Left kidney (tissue), 2 donors: ENCODE results near the gene RNF144B. TPM values are rescaled to one million over a fixed set of nuclear protein-coding genes. Genes with fewer than 3 reads are reported as not detected.
"Not testable (repeated sequence)": the region's sequence is repeated elsewhere in the genome, so short reads cannot be mapped to it uniquely, and the experiment has no call there.

Experiments
- DNase-seq: peaks from one replicate; pipeline ENCODE4 v3.0.0-alpha.2; 2013
- polyA plus RNA-seq: library from polyadenylated mRNA; unstranded; fragments of 120-200 nt; gene quantifications from one replicate; pipeline ENCODE4 v1.2.1, GENCODE V29; 2013; ENCODE audit not compliant: insufficient read length

RNF144B gene
- polyA plus RNA-seq, 1 donor, result 20.5 TPM

- DNase-seq, result no peak
These were observed 18.7 kb upstream of the RNF144B start for GRCh38 chr6:18368277-18369105.

DNA sequence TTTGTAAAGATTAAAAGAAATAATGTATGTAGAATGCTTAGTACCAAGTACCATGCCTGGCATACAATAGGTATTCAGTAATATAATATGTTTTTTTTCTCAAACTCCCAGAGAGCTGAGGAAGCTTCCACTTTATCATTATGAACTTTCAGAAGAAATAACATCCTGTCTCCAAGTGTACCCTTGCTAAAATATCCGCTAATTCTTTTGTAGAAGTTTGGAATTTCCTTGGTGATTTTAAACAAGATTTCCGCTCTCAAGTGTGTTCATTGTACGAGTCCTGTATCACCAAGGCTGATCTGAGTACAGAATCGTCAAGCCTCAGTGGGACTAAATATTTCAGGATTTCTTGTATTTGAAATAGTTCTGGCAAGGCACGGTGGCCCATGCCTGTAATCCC lies 16.1 kb upstream of the RNF144B start:
- no peak for DNase-seq

DNA sequence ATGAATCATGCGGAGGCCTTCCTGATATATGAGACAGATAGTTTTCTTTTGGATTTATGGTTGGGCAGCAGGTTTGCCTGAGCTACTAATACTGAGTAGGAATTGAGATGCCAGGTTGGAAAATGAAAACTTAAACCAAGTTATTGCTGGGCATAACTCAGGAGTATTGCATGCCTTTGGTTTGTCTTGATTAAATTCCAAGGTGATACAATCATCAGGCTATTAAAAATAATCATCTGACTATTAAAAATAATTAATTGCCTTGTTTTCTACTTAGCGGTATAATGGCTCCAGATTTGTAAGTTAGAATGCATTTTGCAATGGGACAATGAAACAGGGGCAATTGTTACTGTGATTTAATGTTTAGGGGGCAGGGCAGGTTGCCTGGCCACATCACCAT lies 15.5 kb upstream of the RNF144B start:
- no peak for DNase-seq

GRCh38 chr6:18380158-18380836 lies 6.9 kb upstream of the RNF144B start:
- no peak for DNase-seq

- DNase-seq, result no peak
These were observed 6.3 kb upstream of the RNF144B start for GRCh38 chr6:18380851-18381250.

GRCh38 chr6:18383441-18383840 lies 3.7 kb upstream of the RNF144B start:
- no peak for DNase-seq

DNA sequence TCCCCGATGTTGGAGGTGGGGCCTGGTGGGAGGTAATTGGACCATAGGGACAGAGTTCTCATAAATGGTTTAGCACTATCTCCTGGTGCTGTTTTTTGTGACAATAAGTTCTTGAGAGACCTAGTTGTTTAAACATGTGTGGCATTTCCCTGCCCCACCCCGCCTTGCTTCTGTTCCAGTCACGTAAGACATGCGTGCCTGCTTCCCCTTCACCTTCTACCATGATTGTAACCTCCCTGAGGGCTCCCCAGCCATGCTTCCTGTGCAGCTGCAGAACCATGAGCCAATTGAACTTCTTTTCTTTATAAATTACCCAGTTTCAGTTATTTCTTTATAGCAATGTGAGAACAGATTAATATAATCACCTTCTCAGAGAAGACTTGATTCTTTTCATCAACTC lies 2.5 kb upstream of the RNF144B start:
- DNase-seq, result no peak

GRCh38 chr6:18386298-18386976 lies 713 bp upstream of the RNF144B start:
- DNase-seq, result no peak

DNA sequence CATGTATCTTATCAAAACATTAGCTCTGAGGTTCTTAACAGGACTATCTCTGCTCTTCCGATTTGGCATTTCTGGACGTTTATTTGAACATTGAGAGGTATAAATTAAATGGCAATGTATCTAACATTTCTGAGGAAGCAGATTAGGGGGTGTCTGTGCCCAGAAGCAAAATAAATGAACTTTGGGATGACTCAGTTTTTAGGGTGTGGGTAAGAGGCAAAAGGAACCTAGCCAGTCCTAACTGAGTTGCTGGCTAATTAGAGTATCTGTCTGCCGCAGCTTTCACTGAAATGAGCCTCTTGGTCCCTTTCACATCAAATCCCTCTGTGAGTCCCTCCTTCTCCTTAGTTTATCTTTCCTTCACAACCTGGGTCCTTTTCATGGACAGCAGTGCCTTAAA lies 1.1 kb downstream of the RNF144B start:
- no peak for DNase-seq

GRCh38 chr6:18388942-18389341 lies 1.8 kb downstream of the RNF144B start:
- no peak for DNase-seq

DNA sequence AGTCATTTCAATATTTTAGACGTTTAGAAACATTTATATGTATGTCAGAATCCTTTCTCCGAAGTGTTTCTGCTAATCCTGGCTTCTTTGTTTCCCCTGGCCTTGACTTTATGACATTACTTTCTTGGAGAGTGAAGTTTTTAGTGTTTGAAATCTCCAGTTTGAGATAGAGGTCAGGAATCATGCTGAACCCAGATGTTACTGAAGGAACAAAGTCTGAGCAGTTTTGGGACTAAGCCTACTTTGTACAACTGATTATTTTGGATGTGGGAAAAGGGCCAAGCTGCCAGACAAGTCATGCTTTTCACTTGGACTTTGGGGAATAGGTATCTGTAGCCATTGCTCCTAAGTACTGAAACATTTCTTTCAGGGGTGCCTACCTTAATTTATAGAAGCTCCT lies 2.3 kb downstream of the RNF144B start:
- no peak for DNase-seq

- no peak for DNase-seq
These were observed 3.3 kb downstream of the RNF144B start for GRCh38 chr6:18390476-18390875.

- DNase-seq, result no peak
These were observed 3.9 kb downstream of the RNF144B start for GRCh38 chr6:18391023-18391422.

DNA sequence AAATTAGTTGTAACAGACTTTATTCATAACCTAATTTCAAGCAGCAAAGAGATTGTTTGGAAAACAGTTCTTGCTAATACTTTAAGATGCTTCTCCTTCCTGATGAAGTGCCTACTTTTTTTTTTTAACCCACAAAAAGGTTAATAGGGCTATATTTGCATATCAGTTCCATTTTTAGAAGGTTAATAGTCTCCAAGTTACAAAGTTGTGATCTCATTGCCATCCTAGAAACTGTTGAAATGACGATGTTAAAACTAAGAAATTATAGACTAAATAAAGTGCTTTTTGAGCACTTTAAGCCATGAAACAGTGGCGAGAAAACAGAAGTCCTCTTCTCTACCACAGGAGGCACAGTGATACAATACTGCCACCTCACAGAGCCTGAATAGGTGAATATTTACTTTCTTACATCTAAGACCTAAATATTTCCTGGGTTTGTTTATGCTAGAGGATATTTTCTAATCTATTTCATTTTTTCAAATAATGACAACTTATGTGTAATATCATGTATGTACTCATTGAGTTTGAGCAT lies 5.3 kb downstream of the RNF144B start:
- DNase-seq, result no peak

DNA sequence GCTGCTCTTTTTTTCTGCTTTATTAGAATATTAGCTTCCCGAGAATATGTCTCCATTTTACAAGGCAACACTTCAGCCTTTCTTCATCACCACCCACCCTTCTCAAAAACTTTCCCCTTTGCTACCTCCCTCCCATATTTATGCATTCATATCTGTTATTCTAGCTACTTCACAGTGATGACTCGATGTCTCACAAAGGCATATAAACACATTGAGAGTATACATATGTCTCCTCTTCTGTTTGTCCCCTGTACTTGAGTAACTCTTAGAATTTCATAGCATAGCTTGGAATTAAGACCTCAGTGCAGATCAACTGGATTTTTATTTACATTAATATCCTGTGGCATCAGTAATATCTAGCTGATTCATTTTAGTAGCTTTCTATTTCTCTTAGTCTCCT lies 6.5 kb downstream of the RNF144B start:
- DNase-seq, result no peak

DNA sequence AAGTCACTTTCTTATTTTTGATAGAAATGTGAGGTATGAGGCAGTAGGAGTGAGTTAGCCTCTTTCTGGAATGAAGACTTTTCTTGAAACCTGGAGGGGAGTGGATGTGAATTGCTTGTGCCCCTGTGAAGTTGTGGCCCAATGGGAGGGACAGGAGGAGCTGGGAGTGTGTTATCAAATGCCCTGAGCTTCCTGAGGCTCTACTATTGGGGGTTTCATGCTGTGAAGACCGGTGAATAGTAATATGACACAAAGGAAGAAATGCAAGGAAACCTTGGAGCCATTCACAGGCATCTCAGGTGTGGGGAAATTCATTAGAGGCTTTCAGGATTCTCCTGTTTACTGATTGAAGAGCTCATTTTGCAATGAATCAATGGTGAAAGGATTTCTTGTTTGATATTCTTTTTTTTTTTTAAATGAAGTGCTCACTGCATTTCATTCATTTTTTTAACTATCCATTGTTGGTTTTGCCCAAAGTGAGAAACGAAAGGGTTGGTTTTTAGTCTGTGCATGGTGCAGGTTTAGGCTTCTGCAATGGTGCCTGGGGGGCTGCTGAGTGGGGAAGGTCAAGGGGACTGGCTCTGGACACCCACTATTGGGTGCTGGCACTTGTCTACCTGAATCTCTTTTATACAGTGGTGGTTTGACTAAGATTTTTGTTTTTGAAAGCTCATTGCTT lies 8.2 kb downstream of the RNF144B start:
- DNase-seq, result no peak

DNA sequence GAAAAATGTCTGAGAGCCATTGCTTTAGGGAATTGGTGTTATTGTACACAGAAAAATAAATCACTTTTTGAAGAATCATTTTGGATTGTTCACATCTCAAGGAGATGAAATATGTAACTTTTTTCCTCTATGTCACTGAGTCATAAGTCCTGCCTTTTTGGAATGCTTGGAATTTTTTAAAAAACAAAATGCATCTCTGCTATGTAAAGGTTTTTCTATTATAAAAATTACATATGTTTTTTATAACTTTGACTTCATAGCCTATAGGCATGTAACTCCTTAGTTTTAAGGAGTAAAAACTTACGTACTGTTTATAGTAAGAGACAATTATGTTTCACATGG lies 8.7 kb downstream of the RNF144B start:
- no peak for DNase-seq

DNA sequence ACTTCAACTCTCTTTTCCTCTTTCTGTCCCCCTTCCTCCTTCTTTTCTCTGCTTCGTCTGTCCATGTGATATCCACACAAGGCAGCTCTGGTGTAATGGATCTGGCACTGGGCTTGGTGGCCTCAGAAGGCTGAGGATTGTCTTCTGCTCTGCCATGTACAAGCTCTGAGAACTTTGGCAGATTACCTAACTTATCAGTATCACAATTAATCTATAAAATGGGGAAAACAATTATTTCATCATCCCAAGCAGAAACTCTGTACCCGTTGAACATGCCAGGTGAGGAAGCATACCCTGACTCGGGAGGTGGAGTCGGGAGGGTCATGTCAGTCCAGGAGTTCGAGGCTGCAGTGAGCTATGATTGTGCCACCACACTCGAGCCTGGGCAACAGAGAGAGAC lies 10.6 kb downstream of the RNF144B start:
- DNase-seq, result no peak

DNA sequence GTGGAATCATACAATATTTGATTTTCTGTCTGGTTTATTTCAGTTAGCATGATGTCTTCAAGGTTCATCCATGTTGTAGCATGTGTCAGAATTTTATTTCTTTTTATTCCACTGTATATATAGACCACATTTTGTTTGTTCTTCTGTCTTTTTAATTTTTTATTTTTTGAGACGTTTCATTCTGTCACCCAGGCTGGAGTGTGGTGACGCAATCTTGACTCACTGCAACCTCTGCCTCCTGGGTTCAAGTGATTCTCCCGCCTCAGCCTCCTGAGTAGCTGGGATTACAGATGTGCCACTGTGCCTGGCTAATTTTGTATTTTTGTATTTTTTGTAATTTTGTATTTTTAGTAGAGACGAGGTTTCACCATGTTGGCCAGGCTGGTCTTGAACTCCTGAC lies 11.1 kb downstream of the RNF144B start:
- not testable (repeated sequence) for DNase-seq

- no peak for DNase-seq
These were observed 13.8 kb downstream of the RNF144B start for GRCh38 chr6:18400831-18401446.

- not testable (repeated sequence) for DNase-seq
These were observed 17.8 kb downstream of the RNF144B start for GRCh38 chr6:18404965-18405364.
